Parathyroid adenoma (tissue), 2 donors: ENCODE measurements around the gene CES3.
A peak's percentile ranks its signal among the peaks of the same experiment; 100 is the strongest.

Source experiments
- H2AFZ ChIP-seq: fragments of 300-600 bp; sonication (generic); one replicate; pipeline ENCODE4 v1.7.0; 2017; ENCODE audit warnings: antibody characterized with exemption, mild to moderate bottlenecking
- H3K27ac ChIP-seq: fragments of 300-600 bp; sonication (generic); one replicate; pipeline ENCODE4 v1.7.0; 2017
- H3K27me3 ChIP-seq: fragments of 300-600 bp; sonication (generic); one replicate; pipeline ENCODE4 v1.7.0; 2017; ENCODE audit warnings: low read length; ENCODE audit not compliant: control insufficient read depth, insufficient read depth
- H3K36me3 ChIP-seq: fragments of 300-600 bp; sonication (generic); one replicate; pipeline ENCODE4 v1.7.0; 2017; ENCODE audit warnings: low read length; ENCODE audit not compliant: control insufficient read depth, insufficient read depth
- H3K4me1 ChIP-seq: fragments of 300-600 bp; sonication (generic); one replicate; pipeline ENCODE4 v1.7.0; 2017; ENCODE audit warnings: control low read depth
- H3K4me2 ChIP-seq: fragments of 300-600 bp; sonication (generic); one replicate; pipeline ENCODE4 v1.7.0; 2017; ENCODE audit warnings: low read length
- H3K4me3 ChIP-seq: fragments of 300-600 bp; sonication (generic); one replicate; pipeline ENCODE4 v1.7.0; 2017; ENCODE audit warnings: low read depth, low read length
- H3K79me2 ChIP-seq: fragments of 300-600 bp; sonication (generic); one replicate; pipeline ENCODE4 v1.7.0; 2017; ENCODE audit warnings: control low read depth
- H3K9ac ChIP-seq: fragments of 300-600 bp; sonication (generic); one replicate; pipeline ENCODE4 v1.7.0; 2017; ENCODE audit warnings: mild to moderate bottlenecking
- H3K9me3 ChIP-seq: fragments of 300-600 bp; sonication (generic); one replicate; pipeline ENCODE4 v1.7.0; 2017; ENCODE audit warnings: low read length; ENCODE audit not compliant: control insufficient read depth
- TF ChIP-seq, protein P1 (sequence below): fragments of 300-600 bp; sonication (generic); IDR thresholded peaks from one replicate; pipeline ENCODE4 v1.7.0; 2017; ENCODE audit warnings: antibody characterized with exemption, mild to moderate bottlenecking
- donor health status: primary hyperparathyroidism.

Gene CES3

DNA sequence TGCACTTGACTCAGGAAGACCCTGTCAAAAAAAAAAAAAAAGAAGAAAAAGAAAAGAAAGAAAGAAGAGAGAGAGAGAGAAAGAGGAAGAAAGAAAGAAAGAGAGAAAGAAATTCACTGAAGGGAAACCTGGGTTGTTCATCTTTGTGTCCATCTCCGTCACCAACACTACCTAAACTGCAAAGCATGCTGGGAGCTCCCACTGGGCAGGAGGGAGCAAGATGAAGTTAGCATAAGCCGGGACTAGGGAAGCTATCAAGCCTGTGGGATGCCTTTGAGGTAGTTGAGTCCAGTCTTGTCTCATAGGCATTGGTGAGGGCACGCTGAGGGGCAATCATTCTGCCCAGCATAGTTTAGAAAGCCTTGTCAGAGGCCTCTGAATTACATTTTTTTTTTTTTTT, 60.3 kb downstream of the CES3 start:
- Histone ChIP-seq H3K4me1 (peaks cover 7% of the 10 kb centered on the region), H3K79me2 (no peaks in the 10 kb centered on the region), H3K4me3 (no peak overlapping the region), H3K9me3 (no peaks in the 10 kb centered on the region), H3K27ac (no peak overlapping the region), H3K4me2 (no peak overlapping the region), H3K9ac (no peak overlapping the region), H3K27me3 (no peaks in the 10 kb centered on the region), H3K36me3 (no peaks in the 10 kb centered on the region), H2AFZ (no peak overlapping the region)
- TF ChIP-seq, protein P1, sequence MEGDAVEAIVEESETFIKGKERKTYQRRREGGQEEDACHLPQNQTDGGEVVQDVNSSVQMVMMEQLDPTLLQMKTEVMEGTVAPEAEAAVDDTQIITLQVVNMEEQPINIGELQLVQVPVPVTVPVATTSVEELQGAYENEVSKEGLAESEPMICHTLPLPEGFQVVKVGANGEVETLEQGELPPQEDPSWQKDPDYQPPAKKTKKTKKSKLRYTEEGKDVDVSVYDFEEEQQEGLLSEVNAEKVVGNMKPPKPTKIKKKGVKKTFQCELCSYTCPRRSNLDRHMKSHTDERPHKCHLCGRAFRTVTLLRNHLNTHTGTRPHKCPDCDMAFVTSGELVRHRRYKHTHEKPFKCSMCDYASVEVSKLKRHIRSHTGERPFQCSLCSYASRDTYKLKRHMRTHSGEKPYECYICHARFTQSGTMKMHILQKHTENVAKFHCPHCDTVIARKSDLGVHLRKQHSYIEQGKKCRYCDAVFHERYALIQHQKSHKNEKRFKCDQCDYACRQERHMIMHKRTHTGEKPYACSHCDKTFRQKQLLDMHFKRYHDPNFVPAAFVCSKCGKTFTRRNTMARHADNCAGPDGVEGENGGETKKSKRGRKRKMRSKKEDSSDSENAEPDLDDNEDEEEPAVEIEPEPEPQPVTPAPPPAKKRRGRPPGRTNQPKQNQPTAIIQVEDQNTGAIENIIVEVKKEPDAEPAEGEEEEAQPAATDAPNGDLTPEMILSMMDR: no peak

DNA sequence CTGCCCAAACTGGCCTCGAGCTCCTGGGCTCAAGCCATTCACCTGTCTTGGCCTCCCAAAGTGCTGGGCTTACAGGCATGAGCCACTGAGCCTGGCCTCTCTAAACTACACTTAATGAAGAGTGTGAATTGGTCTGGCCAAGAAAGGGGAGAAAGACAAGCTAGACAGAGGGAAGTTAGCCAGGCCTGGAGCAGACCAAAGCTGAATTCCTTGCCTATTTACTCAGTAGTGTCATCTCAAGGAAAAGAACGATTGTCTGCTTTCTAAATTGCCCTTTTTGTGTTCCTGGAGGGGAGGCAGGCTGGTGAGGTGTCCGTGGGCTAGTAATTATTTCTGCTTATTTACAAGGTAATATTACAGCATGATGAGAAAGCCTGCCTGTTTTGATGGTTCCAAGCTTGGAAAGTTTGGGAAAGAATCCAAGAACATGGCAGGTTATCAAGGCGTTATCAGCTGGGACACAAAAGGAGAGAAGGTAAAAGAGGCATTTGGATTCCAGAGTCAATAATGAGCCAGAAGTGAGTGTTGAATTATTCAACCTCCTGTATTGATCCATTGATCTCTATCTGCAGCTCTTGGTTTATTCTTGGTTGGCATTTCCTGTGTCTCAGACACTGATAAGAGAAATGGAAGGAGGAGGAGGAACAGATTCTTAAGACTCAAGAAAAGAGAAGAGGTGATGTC, 61.6 kb downstream of the CES3 start:
- Histone ChIP-seq H3K79me2 (no peaks in the 10 kb centered on the region), H3K27ac (no peak overlapping the region), H3K27me3 (no peaks in the 10 kb centered on the region), H3K4me1 (peaks cover 7% of the 10 kb centered on the region), H3K9me3 (no peaks in the 10 kb centered on the region), H3K4me2 (no peak overlapping the region), H3K4me3 (no peak overlapping the region), H3K9ac (no peak overlapping the region), H2AFZ (peak overlapping the region; percentile 45), H3K36me3 (no peaks in the 10 kb centered on the region)
- TF ChIP-seq, protein P1: no peak

GRCh38 chr16:67023689-67024088, 62.6 kb downstream of the CES3 start:
- no peak overlapping the region for H3K9ac ChIP-seq
- no peaks in the 10 kb centered on the region for H3K79me2 ChIP-seq
- H3K4me3 ChIP-seq: no peak overlapping the region
- no peaks in the 10 kb centered on the region for H3K9me3 ChIP-seq
- H3K4me2 ChIP-seq: no peak overlapping the region
- H3K36me3 ChIP-seq: no peaks in the 10 kb centered on the region
- TF ChIP-seq, protein P1: no peak
- H3K27ac ChIP-seq: no peak overlapping the region
- H3K4me1 ChIP-seq: peaks cover 4% of the 10 kb centered on the region
- H3K27me3 ChIP-seq: no peaks in the 10 kb centered on the region
- no peak overlapping the region for H2AFZ ChIP-seq
